CD4-positive, alpha-beta T cell treated with Interleukin-17A for 4 hours (primary cell): ENCODE measurements around the gene STX1A.

Experiments
- DNase-seq: peaks from one replicate; pipeline ENCODE4 v3.0.0-alpha.2; 2020; ENCODE audit warnings: mixed read lengths

STX1A gene

DNA sequence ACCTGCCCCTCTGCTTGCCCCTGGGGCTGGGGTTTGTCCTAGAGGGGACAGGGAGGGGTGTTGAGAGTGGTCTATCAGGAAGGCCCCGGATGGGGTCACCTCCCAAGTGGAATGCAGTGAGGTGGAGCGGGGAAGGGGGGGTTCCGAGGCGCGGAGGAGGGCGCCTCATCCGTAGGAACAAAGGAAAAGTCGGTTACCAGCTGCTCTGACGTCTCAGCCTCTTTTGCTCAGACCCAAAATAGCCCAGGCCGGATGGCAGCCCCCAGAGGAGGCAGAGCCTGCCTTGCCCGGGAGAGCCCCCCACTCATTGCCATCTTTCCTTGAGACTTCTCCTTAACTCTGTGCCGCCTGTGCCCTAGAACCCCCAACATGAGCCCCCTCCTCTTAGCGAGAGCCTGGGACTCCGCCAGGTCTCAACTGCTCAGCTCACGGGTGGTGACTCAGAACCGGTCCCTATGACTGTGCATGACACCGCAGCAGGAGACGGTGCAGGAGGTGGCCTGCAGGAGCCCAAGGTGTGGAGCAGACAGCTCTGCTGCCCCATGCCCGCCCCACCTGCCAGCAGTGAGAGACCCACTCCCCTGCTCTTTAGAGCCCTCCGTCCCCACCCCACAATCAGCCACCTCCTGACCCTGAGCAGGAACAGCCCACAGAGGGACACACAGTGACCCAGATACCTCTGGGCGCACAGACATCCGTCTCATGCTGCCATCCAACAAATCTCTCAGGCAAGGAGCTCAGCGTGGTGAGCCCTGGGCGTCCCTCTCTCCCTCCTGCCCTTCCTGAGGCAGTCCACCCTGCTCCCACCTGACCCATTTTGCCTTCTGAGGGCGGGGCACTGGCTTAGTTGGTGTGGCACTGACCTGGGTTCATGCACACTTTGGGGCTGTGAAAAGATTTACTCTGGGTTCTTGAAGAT is 13.1 kb downstream of the STX1A start:
- peak; percentile 31 for DNase-seq

GRCh38 chr7:73705551-73705920 is 13.9 kb downstream of the STX1A start:
- no peak for DNase-seq

DNA sequence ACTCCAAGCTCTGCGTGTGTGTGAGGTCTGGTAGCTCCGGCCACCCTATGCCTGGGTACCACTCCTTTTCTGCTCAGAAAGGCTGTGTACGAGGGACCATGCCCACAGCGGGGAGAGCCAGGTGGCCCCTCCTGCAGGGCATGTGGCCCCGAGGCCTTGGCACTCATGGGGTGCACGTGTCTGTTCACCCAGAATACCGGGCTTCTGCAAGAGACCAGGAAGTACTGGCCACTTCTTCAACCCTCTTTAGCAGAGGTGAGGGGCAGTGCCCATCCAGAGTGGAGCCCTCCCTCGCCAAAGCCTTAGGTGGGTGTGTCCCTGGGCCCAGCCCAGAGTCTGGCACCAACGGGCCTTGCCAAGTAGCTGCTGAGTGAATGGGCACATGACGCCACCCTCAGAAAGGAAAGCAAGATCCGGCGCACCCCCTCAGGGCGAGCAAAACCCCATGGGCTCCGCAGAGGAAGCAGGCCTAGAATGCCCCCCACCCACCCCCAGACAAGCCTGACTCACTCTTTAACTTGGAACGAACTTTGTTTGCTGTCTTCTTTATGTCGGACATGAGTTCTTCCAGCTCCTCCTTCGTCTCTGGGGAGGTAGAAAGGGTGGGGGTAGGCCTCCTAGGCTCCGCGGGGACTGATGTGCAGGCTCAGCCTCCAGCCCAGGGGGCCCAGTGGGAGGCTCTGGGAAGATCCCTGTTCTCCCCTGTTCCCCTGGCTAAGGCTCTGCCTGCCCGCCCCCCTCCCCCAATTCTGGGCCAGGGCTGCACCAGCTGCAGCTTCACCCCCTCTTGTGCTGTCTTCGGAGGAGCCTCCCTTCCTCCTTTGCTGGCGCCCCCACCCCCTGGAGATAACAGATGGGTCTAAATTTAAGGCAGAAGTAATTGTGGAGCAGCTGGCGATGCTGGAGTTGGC is 14.6 kb downstream of the STX1A start:
- no peak for DNase-seq

GRCh38 chr7:73703757-73704639 is 15.5 kb downstream of the STX1A start:
- peak; percentile 82 for DNase-seq

DNA sequence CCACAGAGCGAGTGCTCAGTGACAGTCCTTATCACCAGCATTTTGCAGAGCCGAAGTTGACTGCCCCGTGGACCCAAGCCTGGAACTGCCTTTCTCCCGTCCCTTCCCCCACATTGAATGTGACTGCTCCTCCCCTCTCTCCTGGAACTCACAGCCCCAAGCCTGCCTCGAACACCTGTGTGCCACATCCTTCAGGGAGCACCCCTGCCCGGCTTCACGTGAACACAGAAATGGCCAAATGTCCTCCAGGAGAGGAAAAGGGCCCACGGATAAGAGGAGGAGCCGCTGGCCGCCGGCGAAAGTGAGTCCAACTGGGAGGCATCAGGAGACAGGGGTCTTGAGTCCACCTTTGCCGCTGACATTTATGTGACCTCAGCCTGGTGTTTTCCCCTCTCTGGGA is 16.2 kb downstream of the STX1A start:
- DNase-seq = no peak

- no peak for DNase-seq
These were observed 16.8 kb downstream of the STX1A start for GRCh38 chr7:73702665-73703064.

GRCh38 chr7:73702226-73702625 is 17.2 kb downstream of the STX1A start:
- DNase-seq = no peak

GRCh38 chr7:73701357-73701995 is 18.0 kb downstream of the STX1A start:
- peak; percentile 45 for DNase-seq

GRCh38 chr7:73700581-73701134 is 18.8 kb downstream of the STX1A start:
- no peak for DNase-seq

DNA sequence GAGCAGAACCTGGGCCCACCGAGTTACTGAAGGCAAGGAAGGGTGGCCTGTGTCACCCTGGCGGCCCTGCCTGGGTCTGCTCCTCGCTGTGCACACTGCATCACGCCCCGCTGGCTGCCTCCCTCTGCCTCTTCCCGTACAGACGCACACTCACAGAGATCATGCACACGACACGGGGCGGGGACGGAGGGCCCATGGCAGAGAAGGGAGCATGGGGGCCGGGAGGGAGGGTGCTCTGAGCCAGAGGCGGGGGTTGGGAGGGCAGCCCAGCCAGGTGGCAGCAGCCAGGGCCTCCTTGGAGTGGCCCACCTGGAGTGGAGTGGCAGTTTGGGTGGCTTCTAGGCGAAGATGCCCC is 19.4 kb downstream of the STX1A start:
- DNase-seq = no peak

GRCh38 chr7:73699370-73700068 is 19.9 kb downstream of the STX1A start:
- DNase-seq = no peak

DNA sequence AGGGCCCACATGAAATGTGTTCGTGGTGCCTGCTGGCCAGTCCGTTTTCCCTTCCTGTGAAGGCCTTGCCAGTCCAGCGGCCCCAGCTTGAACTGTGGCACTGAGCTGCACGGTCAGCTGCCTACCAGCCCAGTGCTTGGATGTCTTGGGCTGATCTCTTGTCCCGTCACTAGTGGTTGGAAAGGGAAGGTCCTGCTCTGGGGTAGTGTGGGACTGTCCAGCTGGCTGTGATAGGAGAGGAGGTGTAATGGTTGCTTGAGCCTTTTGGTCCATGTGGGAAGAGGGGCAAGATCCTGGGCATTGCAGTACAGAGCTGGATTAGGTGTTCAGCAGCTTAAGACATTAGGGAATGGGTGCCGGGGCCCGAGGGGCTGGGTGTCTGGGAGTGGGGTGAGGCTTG is 21.1 kb downstream of the STX1A start:
- no peak for DNase-seq

DNA sequence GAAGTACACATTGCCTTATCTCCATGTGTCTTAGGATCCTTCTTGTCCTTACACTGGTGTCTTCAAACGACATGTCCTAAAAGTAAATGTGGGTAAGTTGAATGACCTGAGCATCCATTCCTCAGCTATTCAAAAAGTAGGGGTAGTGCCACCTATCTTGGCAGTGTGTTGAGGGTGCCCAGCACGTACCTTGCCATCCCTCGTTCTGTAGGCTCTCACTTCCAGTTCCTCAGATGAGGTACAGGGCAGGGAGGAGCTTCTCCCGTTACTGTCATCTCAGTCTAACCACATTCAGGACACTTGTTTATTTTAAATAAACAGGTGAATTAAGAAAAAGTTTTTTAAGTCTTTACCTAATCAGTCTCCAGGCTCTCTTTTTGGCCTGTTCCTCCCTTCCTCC is 23.1 kb downstream of the STX1A start:
- no peak for DNase-seq

GRCh38 chr7:73690646-73691045 is 28.8 kb downstream of the STX1A start:
- DNase-seq = no peak

- no peak for DNase-seq
These were observed 31.2 kb downstream of the STX1A start for GRCh38 chr7:73688288-73688687.

DNA sequence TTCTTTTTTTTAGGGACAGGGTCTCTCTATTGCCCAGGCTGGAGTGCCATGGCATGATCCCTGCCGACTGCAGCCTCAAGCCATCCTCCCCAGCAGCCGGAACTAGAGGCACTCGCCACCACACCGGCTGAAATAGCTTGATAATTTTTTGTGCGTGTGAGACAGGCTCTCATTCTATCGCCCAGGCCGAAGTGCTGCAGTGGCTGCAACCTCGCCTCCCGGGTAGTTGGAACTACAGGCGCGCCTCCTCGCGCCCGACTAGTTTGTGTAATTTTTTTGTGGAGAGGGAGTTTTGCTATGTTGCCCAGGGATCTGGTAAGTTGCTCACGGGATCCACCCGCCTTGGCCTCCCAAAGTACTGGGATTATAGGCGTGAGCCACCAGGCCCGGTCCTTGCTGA is 34.2 kb downstream of the STX1A start:
- no peak for DNase-seq

DNA sequence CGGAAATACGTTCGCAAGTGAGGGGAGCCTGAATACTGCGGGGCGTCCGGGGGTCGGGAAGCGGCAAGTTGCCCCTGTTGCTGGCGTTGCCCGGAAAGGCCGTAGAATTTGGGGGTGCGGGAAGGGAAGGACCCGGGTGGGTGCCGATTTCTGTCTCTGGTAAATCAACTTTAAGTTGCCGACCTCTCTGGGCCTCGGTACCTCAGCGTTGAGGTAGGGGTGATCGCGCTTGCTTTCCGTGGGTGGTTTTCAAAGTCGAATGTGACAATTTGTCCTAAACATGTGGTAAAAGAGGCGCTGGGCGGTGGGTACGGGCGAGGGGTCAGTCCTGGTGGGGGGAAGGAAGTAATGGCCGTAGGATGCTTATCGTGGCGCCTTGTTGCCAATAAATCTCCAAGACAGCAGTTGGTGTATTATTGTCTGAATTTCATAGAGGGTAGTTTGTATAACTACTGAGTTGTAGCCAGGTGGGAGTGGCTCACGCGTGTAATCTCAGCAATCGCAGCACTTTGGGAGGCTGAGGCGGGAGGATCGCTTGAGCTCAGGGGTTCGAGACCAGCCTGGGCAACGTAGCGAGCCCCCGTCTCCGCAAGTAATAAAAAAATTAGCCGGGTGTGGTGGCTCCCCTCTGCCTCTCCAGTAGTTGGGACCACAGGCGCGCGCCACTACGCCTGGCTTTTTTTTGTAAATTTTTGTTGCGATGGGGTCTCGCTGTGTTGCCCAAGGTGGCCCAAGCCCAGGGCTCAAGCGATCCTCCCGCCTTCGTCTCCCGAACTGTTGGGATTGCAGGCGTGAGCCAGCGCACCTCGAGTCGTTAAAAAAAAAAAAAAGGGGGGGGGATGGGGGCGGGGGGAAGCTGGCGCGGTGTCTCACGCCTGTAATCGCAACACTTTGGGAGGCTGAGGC is 35.4 kb downstream of the STX1A start:
- no peak for DNase-seq

DNA sequence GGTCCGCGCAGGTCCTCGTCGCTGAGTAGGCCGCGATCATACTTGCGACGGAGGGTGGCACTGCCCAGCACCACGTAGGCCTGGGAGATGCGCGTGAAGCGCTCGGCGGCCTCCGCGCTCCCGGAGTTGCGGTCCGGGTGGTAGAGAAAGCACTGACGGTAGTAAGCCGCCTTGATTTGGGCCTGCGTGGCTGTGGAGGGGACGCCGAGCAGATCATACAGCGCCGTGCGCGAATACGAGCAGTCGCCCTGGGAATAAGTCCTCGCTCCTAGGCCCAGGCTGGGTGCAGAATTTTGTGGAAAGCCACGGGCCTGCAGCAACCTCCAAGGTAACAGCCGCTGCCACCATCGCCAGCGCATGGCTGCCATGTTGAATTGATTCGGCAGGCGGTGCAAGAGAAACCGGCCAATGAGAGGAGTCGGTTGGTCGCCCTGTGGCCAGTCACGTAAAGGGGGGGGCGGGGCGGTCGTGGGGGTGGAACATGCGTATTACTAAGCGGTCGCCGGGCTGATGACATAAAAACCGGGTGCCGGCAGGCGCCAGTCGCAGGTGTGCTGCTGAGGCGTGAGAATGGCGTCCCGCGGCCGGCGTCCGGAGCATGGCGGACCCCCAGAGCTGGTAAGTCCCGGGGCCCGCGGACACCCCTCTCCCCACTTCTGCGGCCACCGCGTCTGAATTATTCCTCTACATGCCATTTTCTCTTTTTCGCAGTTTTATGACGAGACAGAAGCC is 36.2 kb downstream of the STX1A start, which contains the start of the genes BUD23 and DNAJC30:
Gene BUD23, plus strand, starts transcription at position 542 of the 732 bp plus-strand sequence. Its CDS starts 29 bp downstream, at position 571.
Gene DNAJC30, minus strand, starts transcription at position 398 of the 732 bp plus-strand sequence. Its CDS starts 30 bp downstream, at position 368.
- DNase-seq = peak; percentile 99

GRCh38 chr7:73682745-73683055 is 36.8 kb downstream of the STX1A start:
- DNase-seq = no peak
